ENCODE results near the gene ELOVL5. TPM values are rescaled to one million over a fixed set of nuclear protein-coding genes. Genes with fewer than 3 reads are reported as not detected.
"Not testable (repeated sequence)": the region's sequence is repeated elsewhere in the genome, so short reads cannot be mapped to it uniquely, and the experiment has no call there.

Gene ELOVL5
- total RNA-seq, 1 donor = 118 TPM

DNA sequence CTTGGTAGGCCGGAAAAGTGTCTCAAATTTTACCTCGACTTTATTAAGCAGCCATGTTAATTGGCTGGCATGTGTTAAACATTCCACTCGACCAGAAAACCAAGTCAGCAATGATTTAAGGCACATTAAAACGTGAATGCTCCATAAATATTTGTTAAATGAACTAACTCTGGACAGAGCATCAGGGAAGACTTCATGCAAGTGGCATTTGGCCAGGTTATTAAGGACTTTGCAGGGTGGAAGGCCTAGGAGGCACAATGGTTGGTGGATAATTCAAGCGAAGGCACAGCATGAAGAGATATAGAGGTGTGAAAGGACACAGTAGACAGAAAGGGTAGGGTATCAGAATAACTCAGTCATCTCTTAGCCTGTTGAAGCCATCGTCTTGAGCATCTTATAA lies 23.0 kb downstream of the ELOVL5 start:
- H3K4me3 ChIP-seq (ENCODE audit: low read depth, low read length) = no peak overlapping the region
- TF ChIP-seq, protein P1, sequence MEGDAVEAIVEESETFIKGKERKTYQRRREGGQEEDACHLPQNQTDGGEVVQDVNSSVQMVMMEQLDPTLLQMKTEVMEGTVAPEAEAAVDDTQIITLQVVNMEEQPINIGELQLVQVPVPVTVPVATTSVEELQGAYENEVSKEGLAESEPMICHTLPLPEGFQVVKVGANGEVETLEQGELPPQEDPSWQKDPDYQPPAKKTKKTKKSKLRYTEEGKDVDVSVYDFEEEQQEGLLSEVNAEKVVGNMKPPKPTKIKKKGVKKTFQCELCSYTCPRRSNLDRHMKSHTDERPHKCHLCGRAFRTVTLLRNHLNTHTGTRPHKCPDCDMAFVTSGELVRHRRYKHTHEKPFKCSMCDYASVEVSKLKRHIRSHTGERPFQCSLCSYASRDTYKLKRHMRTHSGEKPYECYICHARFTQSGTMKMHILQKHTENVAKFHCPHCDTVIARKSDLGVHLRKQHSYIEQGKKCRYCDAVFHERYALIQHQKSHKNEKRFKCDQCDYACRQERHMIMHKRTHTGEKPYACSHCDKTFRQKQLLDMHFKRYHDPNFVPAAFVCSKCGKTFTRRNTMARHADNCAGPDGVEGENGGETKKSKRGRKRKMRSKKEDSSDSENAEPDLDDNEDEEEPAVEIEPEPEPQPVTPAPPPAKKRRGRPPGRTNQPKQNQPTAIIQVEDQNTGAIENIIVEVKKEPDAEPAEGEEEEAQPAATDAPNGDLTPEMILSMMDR (IDR thresholded peaks at IDR 0.05; ENCODE audit: insufficient read depth, low read depth, low read length) = no peak
- no peak for DNase-seq (ENCODE audit: low read depth)

DNA sequence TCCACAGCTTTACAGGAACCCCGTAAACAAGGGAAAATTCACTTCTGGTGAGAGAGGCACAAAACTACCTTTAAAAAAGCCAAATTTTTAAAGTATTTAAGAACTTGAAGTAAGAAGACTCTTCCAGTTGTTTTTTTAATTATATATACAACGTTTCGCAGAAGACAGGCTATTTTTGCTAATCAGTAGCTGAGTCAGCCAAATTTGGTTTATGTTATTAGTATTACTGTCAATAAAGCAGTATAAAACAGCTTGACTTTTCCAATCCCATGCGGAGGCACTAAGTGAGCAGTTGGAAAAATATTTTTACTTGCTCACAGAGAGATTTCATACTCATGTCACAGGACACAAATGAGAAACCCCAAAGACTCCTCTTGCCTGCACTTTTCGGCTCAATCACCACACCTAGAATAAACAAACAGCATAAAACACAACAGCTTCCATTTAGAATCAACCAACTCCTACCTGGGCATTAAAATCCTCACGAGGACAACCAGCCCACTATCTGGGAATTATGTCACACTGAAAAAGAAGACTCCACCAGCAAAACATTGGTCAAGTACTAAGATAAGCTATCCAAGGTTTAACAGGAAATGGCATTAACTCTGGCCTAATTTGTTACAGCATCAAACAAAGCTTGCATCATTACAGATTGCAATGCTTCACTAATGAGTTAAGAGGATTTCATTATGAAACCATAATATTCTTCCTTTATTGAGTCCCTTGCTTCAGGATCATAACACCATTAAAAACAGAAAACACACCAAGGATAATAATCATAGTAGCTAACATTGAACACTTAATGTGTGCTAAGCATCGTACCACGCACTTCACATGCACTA lies 26.3 kb downstream of the ELOVL5 start:
- TF ChIP-seq, protein P1 (IDR thresholded peaks at IDR 0.05; ENCODE audit: insufficient read depth, low read depth, low read length) = no peak
- no peak overlapping the region for H3K4me3 ChIP-seq (ENCODE audit: low read depth, low read length)
- peak; percentile 83 for DNase-seq (ENCODE audit: low read depth)

DNA sequence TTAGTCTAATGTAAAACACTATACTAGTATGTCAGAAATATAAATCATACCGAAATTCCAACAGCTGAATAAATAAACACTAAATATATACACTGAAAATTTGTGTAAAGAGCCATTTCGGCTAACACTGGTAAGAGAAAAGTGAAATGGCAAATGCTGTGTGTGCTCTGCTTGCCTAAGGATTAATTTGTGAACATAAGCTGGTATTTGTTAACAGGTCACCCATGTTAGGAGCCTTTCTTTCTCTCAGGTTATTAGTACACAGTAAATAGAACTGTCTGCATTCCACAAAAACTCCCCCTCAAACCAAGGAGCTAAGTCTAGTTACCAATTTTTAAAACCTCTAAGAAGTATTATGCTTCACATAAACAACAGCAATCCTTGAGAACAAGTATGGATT lies 27.0 kb downstream of the ELOVL5 start:
- DNase-seq (ENCODE audit: low read depth) = peak; percentile 30
- TF ChIP-seq, protein P1 (IDR thresholded peaks at IDR 0.05; ENCODE audit: insufficient read depth, low read depth, low read length) = no peak

DNA sequence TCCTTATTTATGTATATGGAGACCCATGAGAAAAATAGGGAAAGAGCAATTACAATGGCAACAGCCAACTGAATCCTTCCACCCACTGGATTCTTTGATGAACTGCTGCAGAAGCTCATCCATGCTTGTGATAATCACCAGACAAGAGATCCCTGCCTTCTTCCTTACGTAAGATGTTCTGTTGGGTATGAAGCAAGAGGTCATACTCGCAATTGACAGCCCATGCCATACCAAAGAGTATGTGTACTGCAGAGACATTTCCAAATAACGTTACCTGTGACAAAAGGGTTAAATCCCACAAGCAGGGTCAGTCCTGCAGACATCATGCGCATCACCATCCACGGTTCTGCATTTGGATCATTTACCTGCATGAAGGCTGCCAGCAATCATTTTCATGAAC lies 27.8 kb downstream of the ELOVL5 start:
- no peak overlapping the region for H3K4me3 ChIP-seq (ENCODE audit: low read depth, low read length)
- DNase-seq (ENCODE audit: low read depth) = peak; percentile 71
- TF ChIP-seq, protein P1 (IDR thresholded peaks at IDR 0.05; ENCODE audit: insufficient read depth, low read depth, low read length) = no peak

More for the DNA sequence above, 27.0 kb downstream of the ELOVL5 start:
- no peak overlapping the region for H3K4me3 ChIP-seq (ENCODE audit: low read depth, low read length)

DNA sequence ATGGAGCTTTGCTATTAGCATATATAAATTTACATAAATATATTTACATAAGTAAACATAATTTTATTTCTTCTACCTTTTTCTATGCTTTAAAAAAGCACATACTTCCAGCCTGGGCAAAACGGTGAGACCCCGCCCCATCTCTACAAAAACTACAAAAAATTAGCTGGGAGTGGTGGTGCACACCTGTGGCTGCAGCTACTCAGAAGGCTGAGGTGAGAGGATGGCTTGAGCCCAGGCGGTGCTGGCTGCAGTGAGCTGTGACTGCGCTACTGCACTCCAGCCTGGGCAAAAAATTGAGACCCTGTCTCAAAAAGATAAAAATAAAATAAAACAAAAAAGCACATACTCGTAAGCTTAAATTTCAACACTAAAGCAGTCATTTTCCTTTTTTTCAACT lies 30.3 kb downstream of the ELOVL5 start:
- TF ChIP-seq, protein P1 (IDR thresholded peaks at IDR 0.05; ENCODE audit: insufficient read depth, low read depth, low read length) = no peak
- DNase-seq (ENCODE audit: low read depth) = no peak
- H3K4me3 ChIP-seq (ENCODE audit: low read depth, low read length) = no peak overlapping the region

DNA sequence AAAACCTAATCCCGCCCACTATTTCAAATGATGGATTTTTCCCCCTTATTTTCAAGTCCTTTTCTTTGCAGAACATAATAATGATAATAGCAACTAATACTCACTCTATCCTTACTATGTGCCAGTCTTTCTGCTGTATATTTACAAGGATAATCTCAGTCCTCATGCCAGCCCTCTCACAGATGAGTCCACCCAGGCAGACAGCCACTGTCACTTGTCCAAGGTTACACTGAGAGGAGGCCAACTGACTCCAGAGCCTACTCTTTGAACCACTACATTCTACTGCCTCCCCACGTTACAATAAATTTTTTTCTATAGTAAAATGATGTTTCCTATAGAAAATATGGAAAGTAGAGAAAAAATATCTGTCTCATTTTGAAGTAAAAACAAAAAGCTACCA lies 30.9 kb downstream of the ELOVL5 start:
- no peak overlapping the region for H3K4me3 ChIP-seq (ENCODE audit: low read depth, low read length)
- TF ChIP-seq, protein P1 (IDR thresholded peaks at IDR 0.05; ENCODE audit: insufficient read depth, low read depth, low read length) = no peak
- DNase-seq (ENCODE audit: low read depth) = no peak

DNA sequence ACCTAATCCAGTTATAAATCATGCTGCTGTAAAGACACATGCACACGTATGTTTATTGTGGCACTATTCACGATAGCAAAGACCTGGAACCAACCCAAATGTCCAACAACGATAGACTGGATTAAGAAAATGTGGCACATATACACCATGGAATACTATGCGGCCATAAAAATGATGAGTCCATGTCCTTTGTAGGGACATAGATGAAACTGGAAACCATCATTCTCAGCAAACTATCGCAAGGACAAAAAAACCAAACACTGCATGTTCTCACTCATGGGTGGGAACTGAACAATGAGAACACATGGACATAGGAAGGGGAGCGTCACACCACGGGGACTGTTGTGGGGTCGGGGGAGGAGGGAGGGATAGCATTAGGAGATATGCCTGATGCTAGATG lies 31.5 kb downstream of the ELOVL5 start:
- H3K4me3 ChIP-seq (ENCODE audit: low read depth, low read length); DNase-seq (ENCODE audit: low read depth): not testable (repeated sequence)
